Subcutaneous adipose tissue (tissue), 4 donors: ENCODE data around the gene SNED1. TPM values are rescaled to one million over a fixed set of nuclear protein-coding genes. Genes with fewer than 3 reads are reported as not detected.

Source experiments
- total RNA-seq, 4 donors: library from RNA; depleted of rRNA; stranded (reverse); fragments of >200 nt; gene quantifications; one replicate each; pipeline ENCODE4 v1.1.0, GENCODE V29; 2016
- TF ChIP-seq, protein P1 (sequence below): fragments of 450-650 bp; IDR thresholded peaks from one replicate; pipeline ENCODE4 v1.5.1; 2016; ENCODE audit warnings: low read depth, mild to moderate bottlenecking, control low read depth, antibody characterized with exemption, moderate library complexity

Gene SNED1
- total RNA-seq, 4 donors from 2014 or later, result 34.9 to 83.3 (median 39.7) TPM

DNA sequence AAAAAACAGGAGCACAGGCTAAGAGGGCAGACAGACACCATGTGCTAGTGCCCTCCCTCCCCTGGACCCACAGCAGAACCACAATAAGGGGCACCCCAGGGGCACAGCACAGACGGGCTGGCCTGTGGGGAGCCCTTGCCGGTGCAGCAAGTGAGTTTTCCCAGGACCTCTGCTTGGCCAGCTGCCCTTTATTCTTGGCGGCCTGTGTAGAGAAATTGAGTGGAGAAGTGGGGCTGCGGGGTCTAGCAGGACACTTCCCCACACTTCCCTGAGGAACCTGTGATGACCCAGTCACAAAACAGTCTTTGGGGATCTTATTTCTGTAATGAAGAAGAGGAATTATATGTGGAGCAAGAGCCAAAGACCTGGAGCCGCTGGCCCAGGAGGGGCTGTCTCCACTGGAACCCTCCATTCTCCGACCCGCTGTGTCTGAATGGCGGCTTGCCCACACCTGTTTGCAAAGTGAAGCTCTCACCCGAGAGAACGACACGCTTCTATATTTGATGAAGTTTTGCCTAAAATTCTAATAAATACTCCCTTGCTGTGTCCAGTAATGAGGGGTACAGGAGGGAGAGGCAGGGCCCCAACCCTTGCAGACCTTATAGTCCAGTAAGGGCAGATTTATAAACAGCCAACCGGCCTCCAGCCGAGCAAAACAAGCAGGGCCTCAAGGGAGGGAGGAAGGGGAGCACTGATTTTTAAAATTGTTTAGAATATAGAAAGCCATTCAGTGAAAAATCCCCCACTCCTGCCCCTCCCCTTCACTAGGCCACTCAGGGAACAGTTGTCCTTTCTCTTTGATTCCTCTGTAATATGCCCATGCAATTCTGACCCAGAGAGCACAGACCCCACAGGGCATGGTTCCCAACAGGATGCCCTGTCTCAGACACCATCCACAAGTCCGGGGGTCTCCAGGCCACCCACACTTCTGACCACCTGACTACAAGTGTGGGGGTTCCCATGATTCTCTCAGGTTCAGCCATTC lies 44.7 kb upstream of the SNED1 start:
- TF ChIP-seq, protein P1, sequence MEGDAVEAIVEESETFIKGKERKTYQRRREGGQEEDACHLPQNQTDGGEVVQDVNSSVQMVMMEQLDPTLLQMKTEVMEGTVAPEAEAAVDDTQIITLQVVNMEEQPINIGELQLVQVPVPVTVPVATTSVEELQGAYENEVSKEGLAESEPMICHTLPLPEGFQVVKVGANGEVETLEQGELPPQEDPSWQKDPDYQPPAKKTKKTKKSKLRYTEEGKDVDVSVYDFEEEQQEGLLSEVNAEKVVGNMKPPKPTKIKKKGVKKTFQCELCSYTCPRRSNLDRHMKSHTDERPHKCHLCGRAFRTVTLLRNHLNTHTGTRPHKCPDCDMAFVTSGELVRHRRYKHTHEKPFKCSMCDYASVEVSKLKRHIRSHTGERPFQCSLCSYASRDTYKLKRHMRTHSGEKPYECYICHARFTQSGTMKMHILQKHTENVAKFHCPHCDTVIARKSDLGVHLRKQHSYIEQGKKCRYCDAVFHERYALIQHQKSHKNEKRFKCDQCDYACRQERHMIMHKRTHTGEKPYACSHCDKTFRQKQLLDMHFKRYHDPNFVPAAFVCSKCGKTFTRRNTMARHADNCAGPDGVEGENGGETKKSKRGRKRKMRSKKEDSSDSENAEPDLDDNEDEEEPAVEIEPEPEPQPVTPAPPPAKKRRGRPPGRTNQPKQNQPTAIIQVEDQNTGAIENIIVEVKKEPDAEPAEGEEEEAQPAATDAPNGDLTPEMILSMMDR, result no peak

DNA sequence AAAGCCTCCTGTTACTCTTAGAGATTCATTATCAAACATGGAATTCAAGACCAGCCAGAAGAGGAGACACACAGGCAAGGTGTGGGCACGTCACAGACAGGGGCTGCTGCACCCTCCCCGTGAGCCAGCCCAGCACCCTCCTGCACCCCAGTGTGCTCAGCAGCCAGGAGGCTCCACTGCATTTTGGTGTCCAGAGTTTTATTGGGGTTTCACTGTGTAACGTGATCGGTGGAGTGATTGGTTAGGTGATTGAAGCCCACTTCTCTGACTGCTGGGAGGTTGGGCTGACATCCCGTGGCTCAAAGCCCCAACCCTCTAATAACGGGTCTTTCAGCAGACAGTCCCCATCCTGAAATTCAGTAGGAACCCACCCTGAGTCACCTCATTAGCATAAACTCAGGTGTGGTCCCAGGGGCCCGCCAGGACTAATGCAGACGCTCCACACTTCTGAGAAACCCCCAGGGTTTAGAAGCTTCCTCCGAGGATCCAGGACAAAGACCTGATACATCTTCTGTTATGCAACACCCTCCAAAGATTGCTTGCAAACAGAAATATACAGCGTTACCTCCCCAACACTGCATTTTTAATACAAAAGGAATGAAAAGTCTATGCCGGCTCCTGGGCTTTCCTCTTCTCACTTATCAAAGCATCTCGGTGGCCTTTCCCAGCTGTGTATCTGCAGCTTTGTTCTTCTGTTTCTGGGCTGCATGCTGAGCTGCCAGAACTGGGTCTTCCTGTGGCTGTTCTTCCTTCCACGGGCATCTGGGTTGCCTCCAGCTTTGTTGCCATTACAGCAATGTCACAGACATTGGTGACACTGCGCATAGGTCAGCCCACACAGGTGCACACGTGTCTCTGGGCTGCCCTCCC lies 43.7 kb upstream of the SNED1 start:
- TF ChIP-seq, protein P1, result no peak

DNA sequence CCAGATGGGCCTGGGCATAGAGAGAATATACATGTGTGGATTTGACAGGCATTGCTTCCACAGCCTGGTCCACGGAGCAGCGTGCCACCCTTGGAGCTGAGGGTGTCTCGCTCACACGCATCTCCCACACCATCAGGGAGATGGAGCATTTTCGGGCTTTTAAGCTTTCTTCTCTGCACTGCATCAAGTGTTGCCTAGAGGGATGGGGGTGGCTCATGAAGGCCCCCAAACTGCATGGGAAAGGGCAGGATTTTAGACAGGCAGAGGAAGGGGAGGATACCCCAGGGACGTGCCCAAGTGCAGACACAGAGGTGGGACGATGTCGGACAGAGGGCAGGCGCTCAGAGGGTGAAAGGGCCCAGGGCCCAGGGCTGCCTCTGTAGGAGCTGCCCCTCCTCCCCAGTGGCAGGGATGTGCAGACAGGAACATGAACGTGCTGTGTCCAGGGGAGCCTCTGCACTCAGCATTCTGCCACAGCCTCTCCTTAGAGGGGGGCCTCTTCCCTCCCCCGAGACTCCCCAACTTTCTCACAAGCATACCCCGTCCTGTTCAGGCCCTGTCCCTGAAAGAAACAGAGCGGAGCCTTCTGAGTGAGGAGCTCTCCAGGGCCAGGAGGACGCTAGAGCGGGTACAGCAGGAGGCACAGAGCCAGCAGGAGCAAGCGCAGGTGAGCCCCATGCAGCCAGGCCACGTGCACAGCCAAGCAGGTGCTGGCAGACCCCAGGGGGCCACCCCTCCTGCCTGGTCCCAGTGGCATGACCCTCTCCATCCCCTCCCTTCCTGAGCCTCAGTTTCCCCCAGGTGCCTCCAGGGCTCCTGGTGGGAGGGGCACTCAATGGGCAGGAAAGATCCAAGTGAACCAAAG lies 42.9 kb upstream of the SNED1 start:
- TF ChIP-seq, protein P1, result no peak

DNA sequence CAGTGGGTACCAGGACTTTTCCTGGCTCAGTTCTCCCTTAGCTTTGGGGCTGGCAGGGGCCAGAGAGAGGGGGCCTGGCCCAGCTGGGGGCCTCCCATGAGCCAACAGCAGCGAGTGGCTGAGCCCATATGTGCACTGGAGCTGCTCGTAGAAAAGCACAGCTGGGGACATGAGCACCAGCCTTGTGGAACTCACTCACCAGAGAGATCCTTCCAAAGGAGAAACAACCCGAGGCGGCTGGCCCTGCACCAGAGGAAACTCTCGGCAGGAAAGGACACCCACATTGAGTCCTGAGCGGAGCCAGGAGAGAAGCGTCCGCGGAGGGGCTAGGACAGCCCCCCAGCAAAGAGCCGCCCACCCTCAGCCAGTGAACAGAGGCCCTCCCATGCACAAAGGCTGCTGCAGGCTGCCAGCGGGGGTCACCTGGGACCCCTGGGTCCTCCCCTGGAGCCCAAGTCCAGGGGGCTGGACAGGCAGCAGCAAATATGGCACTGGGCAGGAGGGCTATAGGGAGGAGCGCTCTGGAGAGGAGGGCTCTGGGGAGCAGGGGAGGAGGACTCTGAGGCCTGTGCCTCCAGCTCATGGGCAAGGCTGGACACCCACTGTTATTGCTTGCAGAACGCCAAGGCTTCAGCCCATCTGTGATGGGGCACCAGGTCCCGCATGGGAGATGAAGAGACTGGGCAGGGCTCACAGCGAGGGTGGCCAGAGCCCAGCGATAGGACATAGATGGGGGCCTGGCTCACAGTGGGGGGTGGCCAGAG lies 42.1 kb upstream of the SNED1 start:
- TF ChIP-seq, protein P1, result no peak

DNA sequence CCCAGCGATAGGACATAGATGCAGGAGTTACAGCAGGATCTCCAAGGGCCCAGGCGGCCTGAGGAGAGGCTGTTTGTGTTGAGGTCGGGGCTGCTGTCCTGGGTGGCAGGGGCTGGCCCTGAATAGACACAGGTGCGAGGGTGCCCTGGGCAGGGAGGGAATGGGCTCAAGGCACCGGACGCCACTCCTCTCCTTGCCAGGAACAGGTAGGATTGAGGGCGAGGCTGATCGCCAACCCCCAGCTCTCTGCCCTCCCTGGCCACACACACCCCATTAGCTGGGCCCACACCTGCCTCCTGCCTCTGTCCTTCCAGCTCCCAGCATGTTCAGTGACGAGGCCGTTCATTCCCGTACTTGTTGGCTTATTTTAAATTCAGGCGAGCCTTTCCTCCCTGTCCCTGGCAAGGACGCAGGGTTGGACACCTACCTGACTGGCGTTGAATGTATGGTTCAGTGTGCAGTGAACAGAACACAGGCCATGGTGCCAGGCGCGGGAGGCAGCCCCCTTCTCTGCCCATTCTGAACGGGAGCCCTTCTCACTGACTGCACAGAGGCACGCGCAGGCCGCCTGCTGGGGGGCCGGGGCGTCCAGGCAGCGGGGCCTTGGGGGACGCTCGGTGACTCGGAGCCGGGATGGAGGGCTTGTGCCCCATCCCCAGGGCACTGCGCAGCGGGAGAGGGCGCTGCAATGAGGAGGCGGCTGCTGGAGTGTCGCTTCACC lies 41.3 kb upstream of the SNED1 start:
- TF ChIP-seq, protein P1, result no peak
